ENCODE measurements around the gene GTF2A2.

GRCh38 chr15:59642351-59642750, 15.0 kb downstream of the GTF2A2 start:
- TF ChIP-seq CTCF (IDR thresholded peaks at IDR 0.05; ENCODE audit: insufficient read depth, low read length) (no peak), REST (IDR thresholded peaks at IDR 0.05; ENCODE audit: insufficient replicate concordance, low read depth) (no peak), POLR2AphosphoS5 (IDR thresholded peaks at IDR 0.05; ENCODE audit: low read depth) (no peak)
